K562 (cell line): Measurements from ENCODE around the gene NUSAP1. TPM values are rescaled to one million over a fixed set of nuclear protein-coding genes. Genes with fewer than 3 reads are reported as not detected.

Experiments
- ARID3B ChIP-seq: fragments of 250-450 bp; sonication (Bioruptor Pico); IDR thresholded peaks from 2 replicates; pipeline ENCODE4 v1.4.0; 2020; ENCODE audit warnings: borderline replicate concordance
- ASH1L ChIP-seq: fragments of 450-650 bp; IDR thresholded peaks from 2 replicates; pipeline ENCODE4 v1.6.1; 2018; ENCODE audit warnings: borderline replicate concordance, mild to moderate bottlenecking, low read depth; ENCODE audit not compliant: partially characterized antibody
- HMBOX1 ChIP-seq: sonication (generic); IDR thresholded peaks from 2 replicates; pipeline ENCODE4 v1.6.1; 2016
- HMGN3 ChIP-seq: IDR thresholded peaks from 2 replicates; pipeline ENCODE4 v1.6.1; 2011; ENCODE audit warnings: borderline replicate concordance, low read depth, mild to moderate bottlenecking, mixed read lengths, low read length; ENCODE audit not compliant: insufficient read length; ENCODE audit errors: extremely low read depth
- MEIS2 ChIP-seq: fragments of 450-650 bp; IDR thresholded peaks from 2 replicates; pipeline ENCODE4 v1.6.1; 2014; ENCODE audit warnings: mild to moderate bottlenecking; ENCODE audit not compliant: partially characterized antibody
- NKRF ChIP-seq: fragments of 450-650 bp; IDR thresholded peaks from 2 replicates; pipeline ENCODE4 v1.6.1; 2016; ENCODE audit warnings: borderline replicate concordance
- NONO ChIP-seq, 2 experiments: fragments of 200-400 bp in 1 of 2; fragments of 450-650 bp in 1 of 2; formaldehyde crosslinking in 1 of 2; IDR thresholded peaks; 2 replicates each; pipeline ENCODE4 v1.6.1; 2017; ENCODE audit warnings: low read depth in 2 of 2, mild to moderate bottlenecking in 2 of 2, moderate library complexity in 2 of 2, low read length in 1 of 2
- NR2C2 ChIP-seq, 2 experiments: fragments of 200-800 bp in 1 of 2; sonication (Bioruptor generic) in 1 of 2; sonication (generic) in 1 of 2; formaldehyde crosslinking in 1 of 2; IDR thresholded peaks; 2 replicates each; pipeline versions ENCODE4 v1.6.1 to v1.8.0; 2016 to 2022; ENCODE audit warnings: mild to moderate bottlenecking in 1 of 2, missing compliant biosample characterization in 1 of 2, missing genetic modification characterization in 1 of 2, missing genetic modification reagents in 1 of 2
- PHF21A ChIP-seq: fragments of 450-650 bp; IDR thresholded peaks from 2 replicates; pipeline ENCODE4 v1.6.1; 2017; ENCODE audit warnings: low read depth, borderline replicate concordance
- RFX7 ChIP-seq: fragments of 250-450 bp; sonication (Bioruptor Pico); IDR thresholded peaks from 2 replicates; pipeline ENCODE4 v1.5.1; 2021; ENCODE audit warnings: mild to moderate bottlenecking
- SAFB ChIP-seq: fragments of 200-400 bp; formaldehyde crosslinking; IDR thresholded peaks from 2 replicates; pipeline ENCODE4 v1.6.1; 2017; ENCODE audit warnings: low read depth, low read length, borderline replicate concordance
- SREBF1 ChIP-seq: fragments of 150-350 bp; IDR thresholded peaks from 2 replicates; pipeline ENCODE4 v1.6.1; 2014; ENCODE audit warnings: antibody characterized with exemption, low read depth, low read length, borderline replicate concordance
- TARDBP ChIP-seq: fragments of 450-650 bp; IDR thresholded peaks from 2 replicates; pipeline ENCODE4 v1.6.1; 2016
- TRIM24 ChIP-seq, 2 experiments: fragments of 450-650 bp; IDR thresholded peaks; 2 replicates each; pipeline ENCODE4 v1.6.1; 2016
- VEZF1 ChIP-seq: fragments of 200-800 bp; sonication (Bioruptor generic); IDR thresholded peaks from 2 replicates; pipeline ENCODE4 v1.6.1; 2017; ENCODE audit warnings: missing genetic modification characterization, missing compliant biosample characterization
- ZNF589 ChIP-seq: fragments of 200-800 bp; sonication (Bioruptor generic); IDR thresholded peaks from 2 replicates; pipeline ENCODE4 v1.6.1; 2016; ENCODE audit warnings: low read depth, missing genetic modification characterization, missing compliant biosample characterization
- polyA plus RNA-seq, 8 experiments: library from polyadenylated mRNA; depleted of rRNA in 4 of 8; stranded (reverse) in 5 of 8; unstranded in 3 of 8; fragments of >200 nt; fragmentation: Nextera tagmentation in 2 of 8; fragmentation: Illumina TruSeq in 1 of 8; extraction: Ambion mirVana in 2 of 8; extraction: Trizol in 1 of 8; gene quantifications; 2 replicates each; pipeline versions ENCODE4 v1.2.1 to v1.2.3, GENCODE V29; 2011 to 2014; ENCODE audit warnings: inconsistent platforms in 1 of 8, missing spikeins in 1 of 8
- total RNA-seq, 7 experiments: library from RNA; depleted of rRNA in 6 of 7; stranded (reverse); fragments of >200 nt in 6 of 7; fragmentation: Illumina TruSeq in 2 of 7; extraction: Trizol in 2 of 7; gene quantifications; 2 replicates each; pipeline versions ENCODE4 v1.2.1 to v1.2.3, GENCODE V29; 2011 to 2021; ENCODE audit warnings: low replicate concordance in 1 of 7

NUSAP1 gene
- total and polyA plus RNA-seq, 9 of the 15 experiments (the other 6 are each of a cell fraction or from before 2014, with no cell fraction given), result 119 to 266 (median 227) TPM

GRCh38 chr15:41332194-41333025 lies at the start of gene NUSAP1, which contains the start of gene OIP5 (continued):
- peak; percentile 65; the same call in 1 of the 2 replicates for TF ChIP-seq NR2C2 (CRISPR knock-in tag; IDR thresholded peaks at IDR 0.05)
- TF ChIP-seq NR2C2 (tag; IDR thresholded peaks at IDR 0.05), result no peak
- TF ChIP-seq SAFB, result peak; percentile 96
- peak; percentile 90 for TF ChIP-seq HMBOX1
- peak; percentile 94 for TF ChIP-seq MEIS2
- no peak for TF ChIP-seq PHF21A
- TF ChIP-seq HMGN3, result peak; percentile 74
- peak; percentile 96; the same call in 1 of the 2 replicates for TF ChIP-seq NKRF
- no peak for TF ChIP-seq ZNF589 (CRISPR knock-in tag)
- no peak for TF ChIP-seq VEZF1 (CRISPR knock-in tag)
- TF ChIP-seq NONO (IDR thresholded peaks at IDR 0.05; ENCODE audit: low read depth in 2 of 2, low read length in 1 of 2), result peak in 1 of 2 experiments; percentile 30; a peak in 1 of 4 replicates
- TF ChIP-seq TARDBP, result peak; percentile 94
- TF ChIP-seq ASH1L, result peak; percentile 72
- 0 out of 2 replicates have a peak, but pooled peaks have one; percentile 38 for TF ChIP-seq SREBF1
- no peak for TF ChIP-seq RFX7 (CRISPR knock-in tag)
- no peak for TF ChIP-seq TRIM24 (IDR thresholded peaks at IDR 0.05)
- TF ChIP-seq ARID3B (CRISPR knock-in tag), result 0 out of 2 replicates have a peak, but pooled peaks have one; percentile 36
